Smooth muscle cell (in vitro differentiated cells): ENCODE data around the gene ACVR2B. TPM values are rescaled to one million over a fixed set of nuclear protein-coding genes. Genes with fewer than 3 reads are reported as not detected.
"Not testable (repeated sequence)": the region's sequence is repeated elsewhere in the genome, so short reads cannot be mapped to it uniquely, and the experiment has no call there.

ENCODE experiments used
- DNase-seq: peaks from one replicate; lab custom pipeline; 2025; ENCODE audit not compliant: unreplicated experiment; lab: John Stamatoyannopoulos, UW
- H2AFZ ChIP-seq: fragments of 200-600 bp; sonication (generic); 2 replicates; pipeline ENCODE4 v1.6.0; 2016; ENCODE audit warnings: antibody characterized with exemption, low read depth, mild to moderate bottlenecking
- H3F3A ChIP-seq: fragments of 200-600 bp; sonication (generic); 2 replicates; pipeline ENCODE4 v1.6.0; 2017; ENCODE audit warnings: antibody characterized with exemption, low read depth
- H3K27ac ChIP-seq: fragments of 200-600 bp; sonication (generic); 2 replicates; pipeline ENCODE4 v1.5.1; 2016; ENCODE audit warnings: low read depth, mild to moderate bottlenecking
- H3K27me3 ChIP-seq: fragments of 200-600 bp; sonication (generic); 2 replicates; pipeline ENCODE4 v1.6.1; 2016; ENCODE audit warnings: low read depth, mild to moderate bottlenecking
- H3K36me3 ChIP-seq: fragments of 200-600 bp; sonication (generic); 2 replicates; pipeline ENCODE4 v1.5.1; 2016; ENCODE audit warnings: low read depth
- H3K4me1 ChIP-seq: fragments of 200-600 bp; sonication (generic); 2 replicates; pipeline ENCODE4 v1.5.1; 2016; ENCODE audit warnings: low read depth
- H3K4me2 ChIP-seq: fragments of 200-600 bp; sonication (generic); 2 replicates; pipeline ENCODE4 v1.6.0; 2016; ENCODE audit warnings: mild to moderate bottlenecking
- H3K4me3 ChIP-seq: fragments of 200-600 bp; sonication (generic); 2 replicates; pipeline ENCODE4 v1.5.1; 2016; ENCODE audit warnings: mild to moderate bottlenecking
- H3K79me2 ChIP-seq: fragments of 200-600 bp; sonication (generic); 2 replicates; pipeline ENCODE4 v1.6.0; 2016; ENCODE audit warnings: low read depth, mild to moderate bottlenecking
- H3K9ac ChIP-seq: fragments of 200-600 bp; sonication (generic); 2 replicates; pipeline ENCODE4 v1.6.0; 2016; ENCODE audit warnings: low read depth
- H3K9me3 ChIP-seq: fragments of 200-600 bp; sonication (generic); replicated peaks from 2 replicates; pipeline ENCODE4 v1.5.1; 2016; ENCODE audit warnings: low read depth
- H4K20me1 ChIP-seq: fragments of 200-600 bp; sonication (generic); 2 replicates; pipeline ENCODE4 v1.6.0; 2016; ENCODE audit warnings: low read depth
- WGBS: methylation state at CpG from one replicate; pipeline ENCODE4 v1.1.7; 2016; ENCODE audit warnings: low lambda C conversion rate; 5-methylcytosine and 5-hydroxymethylcytosine counted together
- polyA plus RNA-seq: library from polyadenylated mRNA; unstranded; fragments of >200 nt; fragmentation: Nextera tagmentation; extraction: Ambion mirVana; gene quantifications from 2 replicates; pipeline ENCODE4 v1.2.1, GENCODE V29; 2016
- total RNA-seq: library from RNA; depleted of rRNA; stranded (reverse); fragments of >200 nt; gene quantifications from 2 replicates; pipeline ENCODE4 v1.2.3, GENCODE V29; 2014
- TF ChIP-seq, protein P1 (sequence below): fragments of 200-600 bp; sonication (generic); IDR thresholded peaks from 2 replicates; pipeline ENCODE4 v1.5.1; 2017; ENCODE audit warnings: borderline replicate concordance, mild to moderate bottlenecking, antibody characterized with exemption; ENCODE audit not compliant: insufficient read depth, poor library complexity, severe bottlenecking

The ACVR2B gene
- total and polyA plus RNA-seq, 2 experiments from 2014 or later: 2.1 to 10.0 TPM

- Histone ChIP-seq H3K27me3 (no peaks in the 10 kb centered on the region), H4K20me1 (no peaks in the 10 kb centered on the region), H3K27ac (no peak overlapping the region), H3K4me1 (no peaks in the 10 kb centered on the region), H3K9me3 (no peaks in the 10 kb centered on the region), H3K36me3 (no peaks in the 10 kb centered on the region), H3K79me2 (no peaks in the 10 kb centered on the region), H3F3A (no peaks in the 10 kb centered on the region), H2AFZ (no peak overlapping the region), H3K9ac (no peak overlapping the region), H3K4me3 (no peak overlapping the region), H3K4me2 (no peak overlapping the region)
- TF ChIP-seq, protein P1, sequence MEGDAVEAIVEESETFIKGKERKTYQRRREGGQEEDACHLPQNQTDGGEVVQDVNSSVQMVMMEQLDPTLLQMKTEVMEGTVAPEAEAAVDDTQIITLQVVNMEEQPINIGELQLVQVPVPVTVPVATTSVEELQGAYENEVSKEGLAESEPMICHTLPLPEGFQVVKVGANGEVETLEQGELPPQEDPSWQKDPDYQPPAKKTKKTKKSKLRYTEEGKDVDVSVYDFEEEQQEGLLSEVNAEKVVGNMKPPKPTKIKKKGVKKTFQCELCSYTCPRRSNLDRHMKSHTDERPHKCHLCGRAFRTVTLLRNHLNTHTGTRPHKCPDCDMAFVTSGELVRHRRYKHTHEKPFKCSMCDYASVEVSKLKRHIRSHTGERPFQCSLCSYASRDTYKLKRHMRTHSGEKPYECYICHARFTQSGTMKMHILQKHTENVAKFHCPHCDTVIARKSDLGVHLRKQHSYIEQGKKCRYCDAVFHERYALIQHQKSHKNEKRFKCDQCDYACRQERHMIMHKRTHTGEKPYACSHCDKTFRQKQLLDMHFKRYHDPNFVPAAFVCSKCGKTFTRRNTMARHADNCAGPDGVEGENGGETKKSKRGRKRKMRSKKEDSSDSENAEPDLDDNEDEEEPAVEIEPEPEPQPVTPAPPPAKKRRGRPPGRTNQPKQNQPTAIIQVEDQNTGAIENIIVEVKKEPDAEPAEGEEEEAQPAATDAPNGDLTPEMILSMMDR: no peak
- 55% methylated on average over 7 of the region's 7 CpGs for WGBS
- no peak for DNase-seq
These were observed 31.9 kb upstream of the ACVR2B start for GRCh38 chr3:38421679-38422336.

DNA sequence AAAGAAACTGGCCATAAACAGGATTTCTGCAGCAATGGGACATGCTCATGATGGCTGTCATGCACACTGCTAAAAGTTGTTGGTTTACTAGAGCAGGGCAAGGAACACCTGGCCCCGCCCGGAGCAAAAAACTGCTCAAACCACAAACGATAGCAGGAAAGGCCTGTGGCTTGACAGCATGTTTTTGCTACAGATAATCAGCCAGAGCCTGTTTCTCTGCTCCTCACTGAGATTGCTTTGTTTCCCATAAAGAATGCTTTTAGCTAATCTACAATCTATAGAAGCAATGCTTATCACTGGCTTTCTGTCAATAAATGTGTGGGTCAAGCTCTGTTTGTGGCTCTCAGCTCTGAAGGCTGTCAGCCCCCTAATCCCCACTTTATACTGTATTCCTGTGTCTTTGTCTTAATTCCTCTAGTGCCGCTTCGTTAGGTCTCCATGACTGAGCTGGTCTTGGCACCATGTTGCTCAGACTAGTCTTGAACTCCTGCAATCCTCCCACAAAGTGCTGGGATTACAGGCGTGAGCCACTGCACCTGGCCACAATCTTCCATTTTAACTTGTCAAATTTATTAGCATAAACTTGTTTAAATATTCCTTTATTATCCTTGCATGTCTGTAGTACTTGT lies 26.8 kb upstream of the ACVR2B start:
- H3K4me3 ChIP-seq, H3K9me3 ChIP-seq, H3K4me1 ChIP-seq, H3K79me2 ChIP-seq, H3F3A ChIP-seq, H4K20me1 ChIP-seq, H3K4me2 ChIP-seq, DNase-seq, H3K9ac ChIP-seq, H2AFZ ChIP-seq, H3K36me3 ChIP-seq, H3K27ac ChIP-seq, H3K27me3 ChIP-seq: not testable (repeated sequence)
- 27% methylated on average over 6 of the region's 6 CpGs for WGBS

DNA sequence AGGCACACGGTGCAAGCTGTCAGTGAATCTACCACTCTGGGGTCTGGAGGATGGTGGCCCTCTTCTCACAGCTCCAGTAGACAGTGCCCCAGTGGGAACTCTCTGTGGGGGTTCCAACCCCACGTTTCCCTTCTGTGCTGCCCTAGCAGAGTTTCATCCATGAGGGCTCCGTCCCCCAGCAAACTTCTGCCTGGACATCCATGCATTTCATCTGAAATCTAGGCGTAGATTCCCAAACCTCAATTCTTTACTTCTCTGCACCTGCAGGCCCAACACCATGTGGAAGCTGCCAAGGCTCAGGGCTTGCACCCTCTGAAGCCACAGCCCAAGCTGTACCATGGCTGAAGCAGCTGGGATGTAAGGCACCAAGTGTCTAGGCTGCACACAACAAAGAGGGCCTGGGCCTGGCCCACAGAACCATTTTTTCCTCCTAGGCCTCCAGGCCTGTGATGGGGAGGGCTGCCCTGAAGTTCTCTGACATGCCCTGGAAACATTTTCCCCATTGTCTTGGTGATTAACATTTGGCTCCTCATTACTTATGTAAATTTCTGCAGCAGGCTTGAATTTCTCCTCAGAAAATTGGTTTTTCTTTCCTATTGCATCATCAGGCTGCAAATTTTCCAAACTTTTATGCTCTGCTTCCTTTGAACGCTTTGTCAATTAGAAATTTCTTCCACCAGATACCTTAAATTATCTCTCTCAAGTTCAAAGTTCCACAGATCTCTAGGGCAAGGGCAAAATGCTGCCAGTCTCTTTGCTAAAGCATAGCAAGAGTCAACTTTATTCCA lies 20.6 kb upstream of the ACVR2B start:
- 94% methylated on average over 5 of the region's 5 CpGs for WGBS
- H4K20me1 ChIP-seq, H3K36me3 ChIP-seq, H3K4me3 ChIP-seq, H3F3A ChIP-seq, H3K9ac ChIP-seq, DNase-seq, H3K4me2 ChIP-seq, H2AFZ ChIP-seq, H3K27me3 ChIP-seq, H3K79me2 ChIP-seq, H3K4me1 ChIP-seq, H3K9me3 ChIP-seq, H3K27ac ChIP-seq: not testable (repeated sequence)

DNA sequence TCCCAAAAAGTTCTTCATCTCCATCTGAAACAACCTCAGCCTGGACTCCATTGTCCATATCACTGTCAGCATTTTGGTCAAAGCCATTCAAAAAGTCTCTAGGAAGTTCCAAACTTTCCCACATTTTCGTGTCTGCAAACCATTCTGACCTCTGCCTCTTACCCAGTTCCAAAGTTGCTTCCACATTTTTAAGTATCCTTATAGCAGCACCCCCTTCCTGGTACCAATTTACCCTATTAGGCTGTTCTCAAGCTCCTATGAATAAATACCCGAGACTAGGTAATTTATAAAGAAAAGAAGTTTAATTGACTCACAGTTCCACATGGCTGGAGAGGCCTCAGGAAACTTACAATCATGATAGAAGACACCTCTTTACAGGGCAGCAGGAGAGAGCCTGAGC lies 20.0 kb upstream of the ACVR2B start:
- H3K27ac ChIP-seq, H3F3A ChIP-seq, H3K4me3 ChIP-seq, H3K27me3 ChIP-seq, H3K4me2 ChIP-seq, H3K4me1 ChIP-seq, DNase-seq, H4K20me1 ChIP-seq, H2AFZ ChIP-seq, H3K36me3 ChIP-seq, H3K9ac ChIP-seq, H3K79me2 ChIP-seq, H3K9me3 ChIP-seq: not testable (repeated sequence)
- 82% methylated on average over 2 of the region's 2 CpGs for WGBS

- not testable (repeated sequence) for H3K9me3 ChIP-seq, H2AFZ ChIP-seq, H3K27ac ChIP-seq, H3K79me2 ChIP-seq, DNase-seq, H3K4me1 ChIP-seq, H3K9ac ChIP-seq, H3F3A ChIP-seq, H3K4me3 ChIP-seq, H4K20me1 ChIP-seq, H3K4me2 ChIP-seq, H3K36me3 ChIP-seq, H3K27me3 ChIP-seq
- 86% methylated on average over 5 of the region's 5 CpGs for WGBS
These were observed 15.1 kb upstream of the ACVR2B start for GRCh38 chr3:38438436-38439069.

DNA sequence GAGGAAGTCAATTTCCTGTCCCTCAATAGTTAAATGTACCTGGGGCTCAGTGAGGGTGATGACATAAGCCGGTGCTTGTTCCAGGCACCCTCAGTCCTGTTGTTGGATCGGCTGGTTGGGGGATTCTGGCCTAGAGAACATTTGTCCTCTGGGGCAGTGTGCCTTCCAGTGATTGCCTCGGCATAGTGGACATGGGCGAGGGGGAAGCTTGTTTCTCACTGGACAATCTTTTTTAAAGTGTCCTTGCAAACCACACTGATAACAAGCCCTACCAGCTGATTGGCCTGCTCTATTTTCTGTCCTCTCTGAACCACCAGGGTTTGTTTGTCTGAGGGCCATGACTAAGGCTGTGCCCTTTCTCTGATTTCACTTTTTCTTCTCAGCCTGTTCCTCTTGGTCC lies 10.5 kb upstream of the ACVR2B start:
- not testable (repeated sequence) for H3K79me2 ChIP-seq, H2AFZ ChIP-seq, DNase-seq, H4K20me1 ChIP-seq, H3K4me2 ChIP-seq, H3K4me1 ChIP-seq, H3K27me3 ChIP-seq, H3K9ac ChIP-seq, H3K27ac ChIP-seq, H3F3A ChIP-seq, H3K9me3 ChIP-seq, H3K4me3 ChIP-seq, H3K36me3 ChIP-seq
- 66% methylated on average over 4 of the region's 4 CpGs for WGBS
